HEK293 (cell line): ENCODE results near the gene GBGT1.

Source experiments
- CTCF ChIA-PET: fragments of 350-600 bp; formaldehyde crosslinking; extraction: SDS; loops from one replicate; lab custom pipeline; 2021; ENCODE audit warnings: antibody characterized with exemption; lab: Yijun Ruan, JAX
- POLR2A ChIA-PET: fragments of 300-600 bp; formaldehyde crosslinking; extraction: SDS; loops from one replicate; lab custom pipeline; 2020; ENCODE audit warnings: antibody characterized with exemption, inconsistent platforms; lab: Yijun Ruan, JAX
- H3K27ac ChIP-seq: fragments of 200-500 bp; sonication (Bioruptor generic); 2 replicates; pipeline ENCODE4 v1.5.1; 2014; ENCODE audit warnings: low read depth, low read length, control low read depth, inconsistent platforms; ENCODE audit errors: extremely low read depth
- H3K36me3 ChIP-seq, 2 experiments: fragments of 200-500 bp in 1 of 2; sonication (Bioruptor generic) in 1 of 2; 1 replicate in 1 of 2; 2 replicates in 1 of 2; pipeline ENCODE4 v1.5.1; 2014 to 2017; ENCODE audit warnings: inconsistent platforms in 2 of 2, low read length in 2 of 2; ENCODE audit not compliant: control insufficient read depth in 2 of 2, insufficient read depth in 1 of 2
- H3K4me1 ChIP-seq: fragments of 200-500 bp; sonication (Bioruptor generic); 2 replicates; pipeline ENCODE4 v1.5.1; 2014; ENCODE audit warnings: mild to moderate bottlenecking, low read length, inconsistent platforms; ENCODE audit not compliant: control insufficient read depth, insufficient read depth
- H3K4me3 ChIP-seq: 2 replicates; pipeline ENCODE4 v1.5.1; 2011; ENCODE audit warnings: low read depth, mild to moderate bottlenecking, control low read depth, low read length, moderate library complexity
- H3K9me3 ChIP-seq: fragments of 200-500 bp; sonication (Bioruptor generic); 2 replicates; pipeline ENCODE4 v1.5.1; 2014; ENCODE audit warnings: low read depth, low read length, inconsistent platforms; ENCODE audit not compliant: control insufficient read depth, insufficient read depth
- BCL11A ChIP-seq: fragments of 450-650 bp; formaldehyde crosslinking; IDR thresholded peaks from 2 replicates; pipeline ENCODE4 v1.5.1; 2016; ENCODE audit warnings: low read depth, missing biosample characterization, missing genetic modification characterization
- GLIS2 ChIP-seq: fragments of 450-650 bp; formaldehyde crosslinking; IDR thresholded peaks from 2 replicates; pipeline ENCODE4 v1.5.1; 2016; ENCODE audit warnings: missing biosample characterization, missing genetic modification characterization
- MZF1 ChIP-seq: fragments of 450-650 bp; formaldehyde crosslinking; IDR thresholded peaks from 2 replicates; pipeline ENCODE4 v1.5.1; 2017; ENCODE audit warnings: missing biosample characterization, missing genetic modification characterization, borderline replicate concordance
- REPIN1 ChIP-seq: fragments of 450-650 bp; formaldehyde crosslinking; IDR thresholded peaks from 2 replicates; pipeline ENCODE4 v1.5.1; 2017; ENCODE audit warnings: missing biosample characterization, missing genetic modification characterization, low read depth
- SALL2 ChIP-seq: fragments of 450-650 bp; formaldehyde crosslinking; IDR thresholded peaks from 2 replicates; pipeline ENCODE4 v1.5.0; 2017; ENCODE audit warnings: missing biosample characterization, mild to moderate bottlenecking, missing genetic modification characterization, borderline replicate concordance
- SETDB1 ChIP-seq: IDR thresholded peaks from one replicate; pipeline ENCODE4 v1.6.1; 2017; ENCODE audit warnings: mild to moderate bottlenecking, low read length, moderate library complexity, mixed read lengths; ENCODE audit not compliant: insufficient read length
- SP7 ChIP-seq: fragments of 450-650 bp; formaldehyde crosslinking; IDR thresholded peaks from 2 replicates; pipeline ENCODE4 v1.5.1; 2016; ENCODE audit warnings: missing biosample characterization, missing genetic modification characterization
- TRIM28 ChIP-seq: IDR thresholded peaks from 2 replicates; pipeline ENCODE4 v1.6.1; 2011; ENCODE audit warnings: low read length, control low read depth, borderline replicate concordance
- ZBTB17 ChIP-seq: fragments of 450-650 bp; formaldehyde crosslinking; IDR thresholded peaks from 2 replicates; pipeline ENCODE4 v1.5.1; 2016; ENCODE audit warnings: missing biosample characterization, missing genetic modification characterization
- ZBTB7A ChIP-seq: fragments of 450-650 bp; formaldehyde crosslinking; IDR thresholded peaks from 2 replicates; pipeline ENCODE4 v1.5.1; 2016; ENCODE audit warnings: low read depth, missing biosample characterization, missing genetic modification characterization
- ZFP69B ChIP-seq: fragments of 450-650 bp; formaldehyde crosslinking; IDR thresholded peaks from 2 replicates; pipeline ENCODE4 v1.5.1; 2016; ENCODE audit warnings: missing biosample characterization, missing genetic modification characterization
- ZNF112 ChIP-seq: fragments of 450-650 bp; formaldehyde crosslinking; IDR thresholded peaks from 2 replicates; pipeline ENCODE4 v1.5.0; 2017; ENCODE audit warnings: missing biosample characterization, missing genetic modification characterization
- ZNF133 ChIP-seq: fragments of 450-650 bp; formaldehyde crosslinking; IDR thresholded peaks from 2 replicates; pipeline ENCODE4 v1.5.1; 2016; ENCODE audit warnings: missing biosample characterization, missing genetic modification characterization
- ZNF148 ChIP-seq: fragments of 450-650 bp; formaldehyde crosslinking; IDR thresholded peaks from 2 replicates; pipeline ENCODE4 v1.5.0; 2017; ENCODE audit warnings: missing biosample characterization, missing genetic modification characterization, borderline replicate concordance
- ZNF169 ChIP-seq: fragments of 450-650 bp; formaldehyde crosslinking; IDR thresholded peaks from 2 replicates; pipeline ENCODE4 v1.5.1; 2016; ENCODE audit warnings: missing biosample characterization, missing genetic modification characterization
- ZNF18 ChIP-seq: fragments of 450-650 bp; formaldehyde crosslinking; IDR thresholded peaks from 2 replicates; pipeline ENCODE4 v1.5.1; 2016; ENCODE audit warnings: missing biosample characterization, missing genetic modification characterization
- ZNF280D ChIP-seq: fragments of 450-650 bp; formaldehyde crosslinking; IDR thresholded peaks from 2 replicates; pipeline ENCODE4 v1.5.1; 2016; ENCODE audit warnings: missing biosample characterization, missing genetic modification characterization
- ZNF341 ChIP-seq: fragments of 450-650 bp; formaldehyde crosslinking; IDR thresholded peaks from 2 replicates; pipeline ENCODE4; 2016; ENCODE audit warnings: low read depth, missing biosample characterization, missing genetic modification characterization
- ZNF473 ChIP-seq: fragments of 450-650 bp; formaldehyde crosslinking; IDR thresholded peaks from 2 replicates; pipeline ENCODE4 v1.5.1; 2017; ENCODE audit warnings: missing biosample characterization, missing genetic modification characterization
- ZNF501 ChIP-seq: fragments of 450-650 bp; formaldehyde crosslinking; IDR thresholded peaks from 2 replicates; pipeline ENCODE4 v1.5.1; 2016; ENCODE audit warnings: missing biosample characterization, missing genetic modification characterization
- ZNF585B ChIP-seq: fragments of 450-650 bp; formaldehyde crosslinking; IDR thresholded peaks from 2 replicates; pipeline ENCODE4 v1.5.1; 2016; ENCODE audit warnings: missing biosample characterization, missing genetic modification characterization
- ZNF610 ChIP-seq: fragments of 450-650 bp; formaldehyde crosslinking; IDR thresholded peaks from 2 replicates; pipeline ENCODE4 v1.5.1; 2016; ENCODE audit warnings: missing biosample characterization, missing genetic modification characterization, borderline replicate concordance
- ZNF623 ChIP-seq: fragments of 450-650 bp; formaldehyde crosslinking; IDR thresholded peaks from 2 replicates; pipeline ENCODE4 v1.5.1; 2016; ENCODE audit warnings: missing biosample characterization, missing genetic modification characterization
- ZNF747 ChIP-seq: fragments of 450-650 bp; formaldehyde crosslinking; IDR thresholded peaks from 2 replicates; pipeline ENCODE4 v1.5.1; 2016; ENCODE audit warnings: missing biosample characterization, missing genetic modification characterization
- ZNF792 ChIP-seq: fragments of 450-650 bp; formaldehyde crosslinking; IDR thresholded peaks from 2 replicates; pipeline ENCODE4 v1.5.1; 2016; ENCODE audit warnings: missing biosample characterization, missing genetic modification characterization
- TF ChIP-seq, protein P1 (sequence below): fragments of 450-650 bp; IDR thresholded peaks from 2 replicates; pipeline ENCODE4 v1.5.1; 2018; ENCODE audit warnings: missing biosample characterization, mild to moderate bottlenecking, missing genetic modification characterization
- TF ChIP-seq, protein P2 (sequence below): IDR thresholded peaks from 2 replicates; pipeline ENCODE4 v1.6.1; 2011; ENCODE audit warnings: mild to moderate bottlenecking, low read depth, low read length, borderline replicate concordance

GBGT1 gene

GRCh38 chr9:133158695-133159094 is 5.0 kb downstream of the GBGT1 start:
- H3K4me3 ChIP-seq = no peak overlapping the region
- H3K36me3 ChIP-seq = no peaks in the 10 kb centered on the region
- POLR2A ChIA-PET = interaction anchor here (0.9 to 2.2 kb wide), 3 partner anchors 9 to 128 kb away, joined by 3 to 5 read pairs (median 4); partner anchors contain the start of gene GTF3C5
- TF ChIP-seq ZNF473 (tag by site-specific recombination) = no peak
- no peak for TF ChIP-seq ZNF792 (tag by site-specific recombination)
- TF ChIP-seq ZNF585B = no peak
- no peak for TF ChIP-seq ZNF169
- TF ChIP-seq ZNF341 (tag by site-specific recombination) = no peak
- no peak for TF ChIP-seq ZNF610
- TF ChIP-seq SALL2 (tag by site-specific recombination) = no peak
- TF ChIP-seq ZNF112 = no peak
- TF ChIP-seq BCL11A (tag by site-specific recombination) = no peak
- no peak for TF ChIP-seq ZNF18 (tag by site-specific recombination)
- no peak for TF ChIP-seq MZF1 (tag by site-specific recombination)
- no peak for TF ChIP-seq REPIN1 (tag by site-specific recombination)
- no peak for TF ChIP-seq ZNF133 (tag by site-specific recombination)
- TF ChIP-seq ZNF623 (tag by site-specific recombination) = no peak
- TF ChIP-seq TRIM28 = no peak
- TF ChIP-seq SETDB1 = no peak
- TF ChIP-seq, protein P1, sequence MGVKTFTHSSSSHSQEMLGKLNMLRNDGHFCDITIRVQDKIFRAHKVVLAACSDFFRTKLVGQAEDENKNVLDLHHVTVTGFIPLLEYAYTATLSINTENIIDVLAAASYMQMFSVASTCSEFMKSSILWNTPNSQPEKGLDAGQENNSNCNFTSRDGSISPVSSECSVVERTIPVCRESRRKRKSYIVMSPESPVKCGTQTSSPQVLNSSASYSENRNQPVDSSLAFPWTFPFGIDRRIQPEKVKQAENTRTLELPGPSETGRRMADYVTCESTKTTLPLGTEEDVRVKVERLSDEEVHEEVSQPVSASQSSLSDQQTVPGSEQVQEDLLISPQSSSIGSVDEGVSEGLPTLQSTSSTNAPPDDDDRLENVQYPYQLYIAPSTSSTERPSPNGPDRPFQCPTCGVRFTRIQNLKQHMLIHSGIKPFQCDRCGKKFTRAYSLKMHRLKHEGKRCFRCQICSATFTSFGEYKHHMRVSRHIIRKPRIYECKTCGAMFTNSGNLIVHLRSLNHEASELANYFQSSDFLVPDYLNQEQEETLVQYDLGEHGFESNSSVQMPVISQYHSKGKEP (tag by site-specific recombination) = no peak
- no peak for TF ChIP-seq ZNF280D
- TF ChIP-seq SP7 = no peak
- H3K9me3 ChIP-seq = no peaks in the 10 kb centered on the region
- H3K27ac ChIP-seq = no peak overlapping the region
- H3K4me1 ChIP-seq = no peaks in the 10 kb centered on the region
- CTCF ChIA-PET = interaction anchor here (0.6 to 5.9 kb wide), 10 partner anchors 9 to 181 kb away, joined by 3 to 42 read pairs (median 6); no protein-coding TSS in a partner anchor

- Histone ChIP-seq H3K4me3 (no peak overlapping the region), H3K9me3 (no peaks in the 10 kb centered on the region), H3K4me1 (no peaks in the 10 kb centered on the region), H3K27ac (no peak overlapping the region), H3K36me3 (no peaks in the 10 kb centered on the region)
- no peak for TF ChIP-seq ZBTB17 (tag by site-specific recombination)
- TF ChIP-seq ZNF148 (tag by site-specific recombination) = no peak
- no peak for TF ChIP-seq ZNF747 (tag by site-specific recombination)
- no peak for TF ChIP-seq GLIS2
- TF ChIP-seq ZNF501 (tag by site-specific recombination) = no peak
- no peak for TF ChIP-seq ZFP69B (tag by site-specific recombination)
- TF ChIP-seq, protein P2, sequence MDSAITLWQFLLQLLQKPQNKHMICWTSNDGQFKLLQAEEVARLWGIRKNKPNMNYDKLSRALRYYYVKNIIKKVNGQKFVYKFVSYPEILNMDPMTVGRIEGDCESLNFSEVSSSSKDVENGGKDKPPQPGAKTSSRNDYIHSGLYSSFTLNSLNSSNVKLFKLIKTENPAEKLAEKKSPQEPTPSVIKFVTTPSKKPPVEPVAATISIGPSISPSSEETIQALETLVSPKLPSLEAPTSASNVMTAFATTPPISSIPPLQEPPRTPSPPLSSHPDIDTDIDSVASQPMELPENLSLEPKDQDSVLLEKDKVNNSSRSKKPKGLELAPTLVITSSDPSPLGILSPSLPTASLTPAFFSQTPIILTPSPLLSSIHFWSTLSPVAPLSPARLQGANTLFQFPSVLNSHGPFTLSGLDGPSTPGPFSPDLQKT = no peak
- no peak for TF ChIP-seq ZBTB7A (tag by site-specific recombination)
- CTCF ChIA-PET = interaction anchor here (0.6 to 5.9 kb wide), 3 partner anchors 11 to 33 kb away, joined by 3 to 42 read pairs (median 10); no protein-coding TSS in a partner anchor
- POLR2A ChIA-PET = no interaction called here
Measured at GRCh38 chr9:133155156-133155555, 8.6 kb downstream of the GBGT1 start.
